ENCODE results near the gene ANKRD53.

ANKRD53 gene

DNA sequence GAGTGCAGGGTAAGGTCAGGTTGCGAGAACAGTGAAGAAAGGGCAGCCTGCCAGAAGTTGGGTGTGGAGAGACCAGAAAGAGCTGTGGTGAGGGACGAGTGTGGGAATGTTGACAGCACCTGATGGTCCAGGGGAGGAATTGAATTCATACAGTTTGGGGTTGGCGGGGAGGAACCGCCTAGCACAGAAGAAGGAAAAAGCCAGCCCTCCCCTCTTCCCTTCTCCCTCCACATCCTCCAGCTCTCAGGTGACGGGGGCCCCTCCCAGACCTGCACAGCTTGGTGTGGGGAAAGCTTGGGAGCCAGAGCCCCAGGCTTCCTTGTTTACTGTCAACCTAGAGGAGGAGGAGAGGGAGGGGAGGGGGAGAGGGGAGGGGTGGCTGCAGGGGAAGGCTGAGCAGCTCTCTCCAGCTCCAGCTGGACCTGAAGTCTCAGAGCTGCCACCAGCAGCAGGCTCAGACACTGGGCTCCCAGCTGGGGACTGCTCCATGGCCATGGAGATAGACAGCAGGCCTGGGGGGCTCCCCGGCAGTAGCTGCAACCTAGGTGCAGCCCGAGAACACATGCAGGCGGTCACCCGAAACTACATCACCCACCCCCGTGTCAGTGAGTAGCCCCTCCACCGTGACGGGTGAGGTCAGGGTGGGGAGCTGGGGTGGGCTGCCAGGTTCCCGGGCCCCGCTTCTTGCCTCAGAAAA lies 42.8 kb upstream of the ANKRD53 start, which contains the start of gene ATP6V1B1:
Gene ATP6V1B1, plus strand, starts transcription at position 433 of the 697 bp plus-strand sequence. Its CDS starts 55 bp downstream, at position 488.
- no peak for DNase-seq (ENCODE audit: low read depth in 2 of 2)
- TF ChIP-seq, protein P1, sequence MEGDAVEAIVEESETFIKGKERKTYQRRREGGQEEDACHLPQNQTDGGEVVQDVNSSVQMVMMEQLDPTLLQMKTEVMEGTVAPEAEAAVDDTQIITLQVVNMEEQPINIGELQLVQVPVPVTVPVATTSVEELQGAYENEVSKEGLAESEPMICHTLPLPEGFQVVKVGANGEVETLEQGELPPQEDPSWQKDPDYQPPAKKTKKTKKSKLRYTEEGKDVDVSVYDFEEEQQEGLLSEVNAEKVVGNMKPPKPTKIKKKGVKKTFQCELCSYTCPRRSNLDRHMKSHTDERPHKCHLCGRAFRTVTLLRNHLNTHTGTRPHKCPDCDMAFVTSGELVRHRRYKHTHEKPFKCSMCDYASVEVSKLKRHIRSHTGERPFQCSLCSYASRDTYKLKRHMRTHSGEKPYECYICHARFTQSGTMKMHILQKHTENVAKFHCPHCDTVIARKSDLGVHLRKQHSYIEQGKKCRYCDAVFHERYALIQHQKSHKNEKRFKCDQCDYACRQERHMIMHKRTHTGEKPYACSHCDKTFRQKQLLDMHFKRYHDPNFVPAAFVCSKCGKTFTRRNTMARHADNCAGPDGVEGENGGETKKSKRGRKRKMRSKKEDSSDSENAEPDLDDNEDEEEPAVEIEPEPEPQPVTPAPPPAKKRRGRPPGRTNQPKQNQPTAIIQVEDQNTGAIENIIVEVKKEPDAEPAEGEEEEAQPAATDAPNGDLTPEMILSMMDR (IDR thresholded peaks at IDR 0.05; ENCODE audit: low read depth, low read length): no peak
- no peak within 1 kb of the TSS for H3K4me3 ChIP-seq (replicated peaks in 1 of 2; ENCODE audit: low read depth in 2 of 2, low read length in 2 of 2)

- no peak for DNase-seq (ENCODE audit: low read depth in 2 of 2)
- no peak overlapping the region for H3K4me3 ChIP-seq (replicated peaks in 1 of 2; ENCODE audit: low read depth in 2 of 2, low read length in 2 of 2)
- TF ChIP-seq, protein P1 (IDR thresholded peaks at IDR 0.05; ENCODE audit: low read depth, low read length): no peak
Observed at GRCh38 chr2:70936165-70936978, 42.1 kb upstream of the ANKRD53 start.

GRCh38 chr2:70936979-70937811 lies 41.2 kb upstream of the ANKRD53 start:
- no peak for DNase-seq (ENCODE audit: low read depth in 2 of 2)
- TF ChIP-seq, protein P1 (IDR thresholded peaks at IDR 0.05; ENCODE audit: low read depth, low read length): no peak
- H3K4me3 ChIP-seq (replicated peaks in 1 of 2; ENCODE audit: low read depth in 2 of 2, low read length in 2 of 2): no peak overlapping the region

DNA sequence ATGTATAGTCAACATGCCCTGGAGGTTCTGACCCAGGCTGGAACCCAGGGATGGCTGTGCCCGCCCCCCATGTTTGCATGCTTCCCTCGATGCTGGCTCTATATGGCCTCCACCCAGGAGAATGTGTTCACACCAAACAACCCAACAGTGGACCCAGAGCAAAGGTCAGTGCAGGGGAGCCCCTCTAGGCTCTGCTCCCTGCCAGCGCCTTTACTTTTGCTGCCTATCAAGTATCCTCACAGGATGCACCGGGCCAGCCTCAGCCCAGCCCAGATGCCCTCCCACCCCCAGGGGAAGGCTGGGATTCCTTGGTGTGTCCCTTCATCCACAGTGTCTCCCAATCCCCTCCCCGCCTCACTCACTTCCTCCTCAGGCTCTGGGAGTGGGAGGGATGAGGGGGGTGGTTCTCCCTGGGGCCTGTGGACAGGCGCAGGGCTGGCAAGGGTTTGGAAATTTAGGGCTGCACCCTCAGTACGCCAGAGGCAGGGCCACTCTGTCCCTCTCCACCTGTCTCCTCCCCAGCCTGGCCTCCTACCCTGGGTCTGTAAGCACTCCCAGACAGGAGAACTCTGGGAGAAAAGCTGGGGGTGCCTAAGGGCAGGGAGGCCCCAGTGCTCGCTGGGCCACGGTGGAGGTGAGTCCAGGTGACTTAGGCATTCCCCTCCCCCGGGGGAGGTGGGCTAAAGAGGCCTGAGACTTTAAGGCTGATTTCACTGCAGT lies 40.4 kb upstream of the ANKRD53 start:
- TF ChIP-seq, protein P1 (IDR thresholded peaks at IDR 0.05; ENCODE audit: low read depth, low read length): no peak
- no peak for DNase-seq (ENCODE audit: low read depth in 2 of 2)
- no peak overlapping the region for H3K4me3 ChIP-seq (replicated peaks in 1 of 2; ENCODE audit: low read depth in 2 of 2, low read length in 2 of 2)

GRCh38 chr2:70938586-70938950 lies 39.9 kb upstream of the ANKRD53 start:
- TF ChIP-seq, protein P1 (IDR thresholded peaks at IDR 0.05; ENCODE audit: low read depth, low read length): no peak
- H3K4me3 ChIP-seq (replicated peaks in 1 of 2; ENCODE audit: low read depth in 2 of 2, low read length in 2 of 2): no peak overlapping the region
- DNase-seq (ENCODE audit: low read depth in 2 of 2): no peak
